ENCODE data around the gene PLTP.

- TF ChIP-seq TAF1 (IDR thresholded peaks at IDR 0.05; ENCODE audit: borderline replicate concordance, insufficient read depth, low read length) (no peak), POLR2AphosphoS5 (IDR thresholded peaks at IDR 0.05; ENCODE audit: low read depth, low read length) (no peak), FOXP2 (optimal IDR thresholded peaks at IDR 0.05; ENCODE audit: borderline replicate concordance, extremely low read depth, extremely low read length, insufficient read depth) (no peak), REST (IDR thresholded peaks at IDR 0.05; ENCODE audit: insufficient read depth in 1 of 2, low read depth in 2 of 2, low read length in 2 of 2) (no peak), SIN3A (IDR thresholded peaks at IDR 0.05; ENCODE audit: borderline replicate concordance, insufficient read depth, low read length) (no peak)
Measured at GRCh38 chr20:45937765-45938164, 25.8 kb upstream of the PLTP start.
